Stomach smooth muscle (tissue), 2 donors: Measurements from ENCODE around the gene PTPRG.

Experiments
- H3K27ac ChIP-seq: one replicate; pipeline ENCODE4 v1.7.0; 2013; ENCODE audit warnings: mild to moderate bottlenecking, low read length, inconsistent platforms
- H3K27me3 ChIP-seq, 2 donors: one replicate each; pipeline ENCODE4 v1.7.0; 2013; ENCODE audit warnings: low read length in 2 of 2; ENCODE audit not compliant: insufficient read depth in 2 of 2, control insufficient read depth in 1 of 2
- H3K36me3 ChIP-seq, 2 donors: one replicate each; pipeline ENCODE4 v1.7.0; 2013; ENCODE audit warnings: low read length in 2 of 2; ENCODE audit not compliant: control insufficient read depth in 2 of 2, insufficient read depth in 2 of 2
- H3K4me1 ChIP-seq: one replicate; pipeline ENCODE4 v1.7.0; 2013; ENCODE audit warnings: low read length; ENCODE audit not compliant: control insufficient read depth, insufficient read depth
- H3K4me3 ChIP-seq, 2 donors: one replicate each; pipeline ENCODE4 v1.7.0; 2013; ENCODE audit warnings: low read length in 2 of 2
- H3K9ac ChIP-seq, 2 donors: one replicate each; pipeline ENCODE4 v1.7.0; 2013; ENCODE audit warnings: low read length in 2 of 2, mild to moderate bottlenecking in 1 of 2
- H3K9me3 ChIP-seq, 2 donors: one replicate each; pipeline ENCODE4 v1.7.0; 2013; ENCODE audit warnings: low read length in 2 of 2; ENCODE audit not compliant: control insufficient read depth in 2 of 2
- donor health status: healthy.
- donor health status: Pancreatic carcinoma.

Gene PTPRG

DNA sequence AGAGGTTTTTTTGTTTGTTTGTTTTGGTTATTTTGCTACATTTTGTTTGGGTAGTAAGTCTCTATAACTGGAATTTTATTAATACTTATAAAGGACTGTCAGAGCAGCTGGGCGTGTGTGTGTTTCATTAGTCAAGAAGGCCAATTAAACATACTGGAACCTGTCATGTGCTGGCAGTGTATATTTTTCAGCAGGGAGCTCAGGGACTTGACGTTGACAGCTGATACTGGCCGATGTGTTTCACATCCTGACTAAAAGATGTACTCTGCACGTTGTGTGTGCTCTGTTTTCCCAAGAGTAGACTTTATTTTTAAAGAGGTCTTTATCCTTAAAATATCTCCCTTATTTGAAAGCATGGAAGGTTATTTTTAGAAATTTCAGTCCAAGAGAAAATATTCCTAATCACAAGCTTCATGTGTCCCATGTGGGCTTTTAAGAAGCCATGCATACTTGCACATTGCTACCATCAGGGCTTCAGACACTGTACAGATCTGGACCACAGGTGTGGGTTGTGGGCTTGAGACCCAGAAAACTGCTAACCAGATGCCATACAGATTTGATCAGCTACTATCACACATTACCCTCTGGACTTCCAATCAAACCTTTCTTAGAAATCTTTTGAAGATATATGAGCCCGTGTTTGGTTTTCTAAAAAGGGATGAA, 676.0 kb downstream of the PTPRG start:
- Histone ChIP-seq H3K9ac (no peak overlapping the region), H3K9me3 (no peaks in the 10 kb centered on the region), H3K27me3 (no peaks in the 10 kb centered on the region), H3K4me3 (no peak overlapping the region), H3K4me1 (no peaks in the 10 kb centered on the region), H3K27ac (no peak overlapping the region), H3K36me3 (peaks cover 0 to 3% of the 10 kb centered on the region in 2 donors)

DNA sequence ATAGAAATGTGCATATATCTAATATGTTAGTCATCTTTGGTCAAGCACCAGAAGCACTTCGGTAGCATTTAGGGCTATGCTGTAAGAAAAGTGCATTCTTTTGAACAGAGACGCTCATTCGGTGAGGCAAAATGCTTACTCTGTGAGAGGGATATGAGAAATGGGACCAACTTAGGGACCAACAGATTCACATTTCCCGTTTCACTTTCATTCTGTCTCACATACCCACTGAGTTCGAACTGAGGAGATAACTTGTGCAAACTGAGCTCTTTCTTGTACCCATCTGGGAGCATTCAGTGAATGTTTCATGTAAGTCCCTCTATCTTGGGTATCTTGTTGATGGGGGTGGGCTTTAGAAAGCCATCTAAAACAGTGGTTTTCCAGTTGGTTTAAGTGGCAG, 676.6 kb downstream of the PTPRG start:
- Histone ChIP-seq H3K36me3 (peaks cover 0 to 2% of the 10 kb centered on the region in 2 donors), H3K27me3 (no peaks in the 10 kb centered on the region), H3K9me3 (no peaks in the 10 kb centered on the region), H3K9ac (no peak overlapping the region), H3K27ac (no peak overlapping the region), H3K4me1 (no peaks in the 10 kb centered on the region), H3K4me3 (no peak overlapping the region)

DNA sequence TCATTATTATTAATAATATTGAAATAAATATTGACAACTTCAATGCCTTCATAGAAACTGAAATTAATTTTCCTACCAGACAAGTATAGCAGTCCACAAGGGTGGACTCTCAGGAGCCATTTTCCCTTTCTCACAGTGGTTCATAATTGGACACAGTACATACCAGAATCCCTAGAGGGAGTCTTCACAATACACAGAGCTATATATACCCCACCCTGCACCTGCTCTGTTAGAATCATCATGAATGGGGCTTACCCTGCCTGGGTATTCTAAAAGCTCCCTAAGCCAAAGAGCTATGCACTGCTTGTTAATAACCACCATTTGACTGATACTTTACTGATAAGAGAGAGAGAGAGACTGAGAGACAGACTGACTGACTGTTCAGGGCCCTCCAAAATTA, 677.1 kb downstream of the PTPRG start:
- Histone ChIP-seq H3K36me3 (no peaks in the 10 kb centered on the region), H3K27ac (no peak overlapping the region), H3K9ac (no peak overlapping the region), H3K4me3 (no peak overlapping the region), H3K27me3 (no peaks in the 10 kb centered on the region), H3K9me3 (no peaks in the 10 kb centered on the region), H3K4me1 (no peaks in the 10 kb centered on the region)

DNA sequence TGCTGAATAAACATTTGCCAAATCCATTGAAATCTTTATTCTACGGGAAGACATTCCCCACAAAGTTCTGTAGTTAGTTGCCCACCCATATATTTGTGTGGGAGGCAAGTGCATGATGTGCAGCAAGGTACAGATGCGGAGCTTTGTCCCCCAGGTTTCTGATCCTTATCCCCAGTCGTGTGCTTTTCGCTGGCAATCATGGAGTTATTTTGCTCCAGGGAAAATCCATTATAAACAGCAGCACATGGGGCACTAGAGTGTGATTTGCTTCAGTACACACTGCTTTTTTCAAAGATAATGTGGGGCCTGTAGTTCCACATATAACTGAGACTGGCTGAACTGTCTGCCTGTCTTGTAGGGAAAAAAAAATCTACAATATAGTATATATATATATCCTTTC, 679.9 kb downstream of the PTPRG start:
- Histone ChIP-seq H3K9me3 (no peaks in the 10 kb centered on the region), H3K4me1 (no peaks in the 10 kb centered on the region), H3K27me3 (no peaks in the 10 kb centered on the region), H3K9ac (no peak overlapping the region), H3K36me3 (no peaks in the 10 kb centered on the region), H3K4me3 (no peak overlapping the region), H3K27ac (no peak overlapping the region)

DNA sequence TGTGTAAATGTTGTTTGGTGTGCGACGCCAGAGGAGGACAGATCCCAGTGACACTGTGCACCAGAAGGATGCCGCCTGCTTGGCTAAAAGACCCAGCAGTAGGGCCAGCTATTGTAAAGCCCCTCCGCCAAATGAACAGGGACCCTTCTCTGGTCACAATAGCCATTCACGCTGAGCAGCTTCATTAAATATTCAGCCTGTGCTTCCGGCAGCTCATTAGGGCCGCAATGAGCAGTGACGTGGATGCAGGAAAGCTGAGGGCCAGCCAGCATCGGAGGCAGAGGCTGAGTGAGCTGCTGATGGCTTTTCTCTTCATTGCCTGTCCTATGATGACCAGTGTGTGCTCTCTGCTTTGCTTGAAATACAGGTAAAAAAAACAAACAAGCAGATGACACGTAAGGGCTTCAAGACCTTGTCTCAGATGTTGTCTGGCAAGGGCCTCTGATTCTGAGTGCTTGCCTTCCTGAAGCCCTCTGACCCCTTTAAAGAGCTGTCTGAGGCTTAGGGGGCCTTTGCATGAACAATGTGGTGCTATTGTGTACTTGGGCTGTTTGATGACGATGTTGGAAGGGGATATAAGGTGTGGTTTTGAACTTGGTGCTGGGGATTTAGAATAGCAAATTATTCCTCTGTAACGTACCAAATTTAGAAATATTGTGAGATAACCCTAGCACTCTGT, 681.6 kb downstream of the PTPRG start:
- Histone ChIP-seq H3K27ac (no peak overlapping the region), H3K4me3 (no peak overlapping the region), H3K36me3 (no peaks in the 10 kb centered on the region), H3K4me1 (no peaks in the 10 kb centered on the region), H3K9me3 (no peaks in the 10 kb centered on the region), H3K27me3 (no peaks in the 10 kb centered on the region), H3K9ac (no peak overlapping the region)

DNA sequence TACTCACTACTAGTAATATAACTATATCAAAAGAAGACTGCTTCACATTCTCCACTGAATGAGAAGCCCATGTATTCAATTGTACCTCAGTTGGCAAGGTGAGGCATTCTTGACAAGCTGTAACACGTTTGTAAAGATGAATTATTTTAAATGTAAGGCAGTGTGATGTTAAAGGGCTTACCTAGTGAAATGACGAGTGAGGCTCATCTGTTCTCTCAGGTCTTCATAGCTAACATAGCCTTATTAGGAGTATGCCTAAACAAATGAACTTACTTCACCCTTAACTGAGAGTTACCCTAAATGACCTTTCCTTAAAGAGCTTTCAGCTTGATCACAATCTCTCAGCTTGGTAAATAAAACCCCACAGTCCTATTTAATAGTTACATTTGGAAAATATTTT, 684.7 kb downstream of the PTPRG start:
- no peaks in the 10 kb centered on the region for H3K36me3 ChIP-seq
- H3K9me3 ChIP-seq = no peaks in the 10 kb centered on the region
- H3K27ac ChIP-seq = no peak overlapping the region
- H3K4me1 ChIP-seq = no peaks in the 10 kb centered on the region
- H3K9ac ChIP-seq = no peak overlapping the region
- no peak overlapping the region for H3K4me3 ChIP-seq
- H3K27me3 ChIP-seq = no peaks in the 10 kb centered on the region

DNA sequence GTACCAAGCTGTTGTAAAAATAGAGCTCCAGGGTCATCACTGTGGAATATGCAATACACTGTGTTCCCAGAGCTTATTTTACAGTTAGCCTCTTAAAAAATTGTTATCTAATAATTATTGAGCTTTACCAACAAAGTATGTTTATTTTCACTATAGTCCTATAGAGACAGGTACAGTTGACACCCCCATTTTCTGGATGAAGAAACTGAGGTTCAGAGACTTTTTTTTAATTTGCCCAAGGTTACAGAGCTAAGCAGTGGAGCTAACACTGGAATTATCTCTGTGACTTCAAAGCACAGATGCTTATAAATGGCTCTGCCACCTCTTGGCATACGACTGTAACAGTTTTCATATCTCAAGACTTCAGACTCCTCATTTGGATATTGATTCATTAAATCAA, 685.6 kb downstream of the PTPRG start:
- no peaks in the 10 kb centered on the region for H3K9me3 ChIP-seq
- H3K27me3 ChIP-seq = no peaks in the 10 kb centered on the region
- no peak overlapping the region for H3K27ac ChIP-seq
- H3K4me1 ChIP-seq = no peaks in the 10 kb centered on the region
- no peak overlapping the region for H3K4me3 ChIP-seq
- H3K36me3 ChIP-seq = no peaks in the 10 kb centered on the region
- H3K9ac ChIP-seq = no peak overlapping the region

DNA sequence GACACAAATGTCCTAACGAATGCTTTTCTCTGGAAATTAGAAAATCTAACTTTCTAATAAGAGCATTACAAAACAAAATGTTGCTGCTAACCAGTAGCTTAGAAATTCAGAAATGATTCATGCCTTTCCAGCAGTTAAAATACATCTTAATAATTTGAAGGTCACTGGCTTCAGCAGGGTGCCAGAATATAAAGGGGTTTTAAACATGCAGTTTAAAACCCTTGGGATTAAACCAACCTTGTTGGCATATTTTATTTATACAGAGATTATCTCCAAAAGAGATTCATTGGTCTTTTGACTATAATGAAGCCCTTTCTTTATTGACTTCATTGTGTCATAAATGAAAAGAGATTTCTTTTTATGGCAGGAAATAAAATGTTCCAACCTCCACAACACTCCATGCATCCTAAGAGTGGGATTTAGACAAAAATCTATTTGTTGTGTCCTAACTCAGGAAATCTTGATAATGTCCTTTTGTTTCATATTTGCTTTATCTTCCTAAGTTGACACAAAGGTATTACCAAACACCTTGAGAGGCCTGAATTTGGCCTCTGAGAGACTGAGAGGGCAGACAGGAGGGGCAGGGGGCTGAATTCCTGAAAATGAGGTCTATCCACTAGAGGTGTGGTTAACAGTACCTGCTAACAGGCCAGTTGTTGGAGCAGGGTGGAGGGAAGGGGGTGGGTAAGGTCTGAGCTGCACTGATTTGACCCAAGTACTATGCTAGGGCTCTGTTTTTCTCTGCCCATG, 687.5 kb downstream of the PTPRG start:
- H3K27ac ChIP-seq = no peak overlapping the region
- H3K4me1 ChIP-seq = no peaks in the 10 kb centered on the region
- no peaks in the 10 kb centered on the region for H3K27me3 ChIP-seq
- no peak overlapping the region for H3K4me3 ChIP-seq
- H3K9me3 ChIP-seq = no peaks in the 10 kb centered on the region
- no peaks in the 10 kb centered on the region for H3K36me3 ChIP-seq
- H3K9ac ChIP-seq = no peak overlapping the region

DNA sequence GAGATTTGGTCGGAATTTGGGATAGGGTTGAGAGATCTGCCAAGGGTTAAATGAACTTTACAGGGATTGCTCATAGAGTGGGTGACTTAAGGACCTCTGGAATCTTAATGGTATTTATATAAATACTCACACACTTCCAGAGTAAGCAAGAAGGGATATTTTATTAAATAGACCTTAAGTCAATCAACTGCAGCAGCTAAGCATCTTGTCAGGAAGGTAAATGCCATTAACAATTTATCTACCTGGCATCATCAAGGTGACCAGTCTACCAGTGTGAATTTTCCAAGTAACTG, 688.1 kb downstream of the PTPRG start:
- Histone ChIP-seq H3K9ac (no peak overlapping the region), H3K27me3 (no peaks in the 10 kb centered on the region), H3K4me1 (no peaks in the 10 kb centered on the region), H3K36me3 (no peaks in the 10 kb centered on the region), H3K27ac (no peak overlapping the region), H3K4me3 (no peak overlapping the region), H3K9me3 (no peaks in the 10 kb centered on the region)

DNA sequence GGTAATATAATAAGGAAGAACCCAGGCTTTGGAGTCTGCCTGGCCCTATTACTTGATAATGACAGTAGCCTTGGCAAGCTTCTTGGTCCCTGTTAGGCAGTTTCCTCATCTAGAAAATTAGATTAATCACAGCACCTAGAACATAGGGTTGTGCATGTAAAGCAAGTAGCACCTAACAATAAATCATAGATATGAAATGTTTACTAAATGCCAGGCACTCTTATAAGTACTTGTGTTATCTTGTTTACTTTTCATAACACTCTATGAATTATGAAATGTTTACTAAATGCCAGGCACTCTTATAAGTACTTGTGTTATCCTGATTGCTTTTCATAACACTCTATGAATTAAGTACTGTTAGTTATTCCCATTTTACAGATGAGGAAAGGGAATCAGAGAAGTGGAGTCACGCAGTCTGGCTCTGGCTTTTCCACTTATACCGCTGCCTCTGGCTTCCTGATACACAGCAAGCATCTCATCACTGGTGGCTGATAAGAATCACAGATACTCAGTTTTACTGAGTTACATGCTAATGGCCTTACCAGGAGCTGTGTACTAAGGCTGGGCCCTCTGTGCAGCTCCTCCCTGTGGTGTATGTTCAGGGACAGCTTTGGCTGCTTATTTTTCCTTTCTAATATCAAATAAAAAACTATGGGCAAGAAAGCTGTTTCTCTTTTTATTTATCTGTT, 688.6 kb downstream of the PTPRG start:
- no peaks in the 10 kb centered on the region for H3K9me3 ChIP-seq
- H3K27ac ChIP-seq = no peak overlapping the region
- no peaks in the 10 kb centered on the region for H3K27me3 ChIP-seq
- no peaks in the 10 kb centered on the region for H3K4me1 ChIP-seq
- no peak overlapping the region for H3K9ac ChIP-seq
- H3K4me3 ChIP-seq = no peak overlapping the region
- H3K36me3 ChIP-seq = no peaks in the 10 kb centered on the region
